Lower leg skin (tissue), 3 donors: ENCODE data around the gene GGNBP2.

Experiments used
- POLR2A ChIP-seq, 2 donors: fragments of 450-650 bp; IDR thresholded peaks; one replicate each; pipeline ENCODE4 v1.6.1; 2016 to 2017; ENCODE audit warnings: antibody characterized with exemption in 2 of 2, mild to moderate bottlenecking in 1 of 2, moderate library complexity in 1 of 2
- TF ChIP-seq, protein P1 (sequence below), 3 donors: fragments of 450-650 bp; IDR thresholded peaks; one replicate each; pipeline ENCODE4 v1.5.1; 2016; ENCODE audit warnings: antibody characterized with exemption in 3 of 3, mild to moderate bottlenecking in 3 of 3, moderate library complexity in 2 of 3

DNA sequence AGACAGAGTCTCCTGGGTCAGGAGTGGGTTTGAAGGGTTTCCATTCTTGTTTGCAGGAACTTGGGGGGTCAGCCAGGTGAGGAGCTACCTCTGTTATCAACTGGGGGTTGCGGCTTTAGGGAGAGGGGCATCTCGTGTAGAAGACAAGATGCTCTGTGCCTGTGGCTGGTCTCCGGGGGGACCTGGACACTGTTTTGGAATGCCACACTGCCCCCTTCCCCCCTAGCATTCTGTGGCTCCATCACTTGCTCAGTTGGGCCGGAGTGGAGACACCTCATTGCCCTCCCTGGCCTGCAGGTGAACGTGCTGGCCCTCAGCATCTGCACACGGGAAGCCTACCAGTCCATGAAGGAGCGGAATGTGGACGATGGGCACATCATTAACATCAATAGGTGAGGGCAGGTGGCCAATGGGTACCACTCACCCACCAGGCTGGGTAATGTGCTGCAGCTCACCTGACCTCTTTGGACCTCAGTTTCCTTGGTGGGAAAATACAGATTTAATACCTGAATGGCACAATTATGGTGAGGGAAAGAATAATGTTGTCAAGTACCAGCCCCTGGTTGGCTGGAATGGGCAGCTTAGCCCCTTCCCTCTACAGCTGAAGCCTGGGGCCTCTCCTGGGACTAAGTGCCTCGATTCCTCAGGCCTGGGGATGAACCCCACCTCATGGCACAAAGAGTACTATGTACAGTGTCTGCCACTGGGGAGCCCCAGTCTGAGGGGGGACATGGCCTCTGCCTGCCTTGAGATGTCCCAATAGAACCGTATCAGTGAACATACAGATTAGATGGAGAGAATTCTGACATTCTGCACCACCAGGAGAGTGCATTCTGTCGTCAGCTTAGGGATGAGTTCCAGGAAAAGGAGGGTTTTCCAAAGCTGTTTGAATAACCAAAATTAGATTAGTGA lies 53.4 kb downstream of the GGNBP2 start:
- TF ChIP-seq, protein P1, sequence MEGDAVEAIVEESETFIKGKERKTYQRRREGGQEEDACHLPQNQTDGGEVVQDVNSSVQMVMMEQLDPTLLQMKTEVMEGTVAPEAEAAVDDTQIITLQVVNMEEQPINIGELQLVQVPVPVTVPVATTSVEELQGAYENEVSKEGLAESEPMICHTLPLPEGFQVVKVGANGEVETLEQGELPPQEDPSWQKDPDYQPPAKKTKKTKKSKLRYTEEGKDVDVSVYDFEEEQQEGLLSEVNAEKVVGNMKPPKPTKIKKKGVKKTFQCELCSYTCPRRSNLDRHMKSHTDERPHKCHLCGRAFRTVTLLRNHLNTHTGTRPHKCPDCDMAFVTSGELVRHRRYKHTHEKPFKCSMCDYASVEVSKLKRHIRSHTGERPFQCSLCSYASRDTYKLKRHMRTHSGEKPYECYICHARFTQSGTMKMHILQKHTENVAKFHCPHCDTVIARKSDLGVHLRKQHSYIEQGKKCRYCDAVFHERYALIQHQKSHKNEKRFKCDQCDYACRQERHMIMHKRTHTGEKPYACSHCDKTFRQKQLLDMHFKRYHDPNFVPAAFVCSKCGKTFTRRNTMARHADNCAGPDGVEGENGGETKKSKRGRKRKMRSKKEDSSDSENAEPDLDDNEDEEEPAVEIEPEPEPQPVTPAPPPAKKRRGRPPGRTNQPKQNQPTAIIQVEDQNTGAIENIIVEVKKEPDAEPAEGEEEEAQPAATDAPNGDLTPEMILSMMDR (IDR thresholded peaks at IDR 0.05) = no peak
- TF ChIP-seq POLR2A (IDR thresholded peaks at IDR 0.05) = no peak
